ENCODE measurements around the gene MT3.
"Not testable (repeated sequence)": the region's sequence is repeated elsewhere in the genome, so short reads cannot be mapped to it uniquely, and the experiment has no call there.

MT3 gene

DNA sequence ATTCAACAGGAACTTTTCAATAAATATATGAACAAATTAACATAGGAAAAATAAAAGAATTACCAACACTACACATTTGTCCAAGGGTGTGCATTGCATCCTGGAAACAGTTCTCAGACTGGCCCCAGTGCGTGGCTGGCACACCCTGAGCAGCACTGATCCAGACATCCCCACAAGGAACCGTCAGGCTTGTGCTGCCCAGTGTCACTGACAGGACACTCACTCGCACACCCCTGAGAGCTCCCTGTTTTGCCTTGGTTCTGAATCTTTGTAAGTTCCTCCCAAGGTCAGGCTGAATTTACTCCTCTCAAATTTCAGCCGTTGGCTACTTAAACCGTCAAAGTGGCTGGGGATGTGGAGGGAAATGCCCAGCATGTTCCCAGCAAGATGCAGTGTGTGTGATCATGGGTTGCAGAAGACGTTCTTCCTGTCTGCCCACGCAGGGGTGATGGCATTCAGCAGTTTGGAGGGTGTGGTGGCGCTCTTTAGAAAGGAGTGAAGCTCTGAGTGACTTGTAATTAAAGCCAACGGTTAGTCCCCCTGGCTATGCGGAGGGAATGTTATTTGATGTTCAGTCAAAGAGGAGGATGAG lies 20.8 kb downstream of the MT3 start:
- DNase-seq (ENCODE audit: low read depth, low spot score), result no peak

DNA sequence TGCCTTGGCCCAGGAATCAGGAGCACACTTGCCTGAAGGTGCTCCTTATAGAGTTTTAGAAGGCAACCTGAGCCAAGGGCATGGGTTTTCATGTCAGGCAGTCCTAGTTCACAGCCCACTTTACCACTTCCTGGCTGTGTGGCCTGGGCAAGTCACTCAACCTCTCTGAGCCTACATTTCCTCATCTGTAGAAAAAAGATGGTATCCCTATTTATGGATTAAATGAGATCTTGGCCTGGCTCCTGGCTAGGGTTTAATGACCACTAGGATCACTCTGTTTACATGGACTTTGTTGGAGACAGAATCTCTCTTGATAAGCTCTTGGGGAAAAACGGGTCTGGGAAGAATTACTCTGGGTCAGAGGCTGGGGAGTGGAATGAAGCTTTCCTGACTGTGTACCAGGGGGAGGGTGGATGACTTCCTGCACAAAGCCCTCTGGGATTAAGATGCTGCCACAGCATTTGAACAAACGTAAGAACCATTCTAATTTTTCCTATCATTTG lies 21.3 kb downstream of the MT3 start:
- DNase-seq (ENCODE audit: low read depth, low spot score), result no peak

DNA sequence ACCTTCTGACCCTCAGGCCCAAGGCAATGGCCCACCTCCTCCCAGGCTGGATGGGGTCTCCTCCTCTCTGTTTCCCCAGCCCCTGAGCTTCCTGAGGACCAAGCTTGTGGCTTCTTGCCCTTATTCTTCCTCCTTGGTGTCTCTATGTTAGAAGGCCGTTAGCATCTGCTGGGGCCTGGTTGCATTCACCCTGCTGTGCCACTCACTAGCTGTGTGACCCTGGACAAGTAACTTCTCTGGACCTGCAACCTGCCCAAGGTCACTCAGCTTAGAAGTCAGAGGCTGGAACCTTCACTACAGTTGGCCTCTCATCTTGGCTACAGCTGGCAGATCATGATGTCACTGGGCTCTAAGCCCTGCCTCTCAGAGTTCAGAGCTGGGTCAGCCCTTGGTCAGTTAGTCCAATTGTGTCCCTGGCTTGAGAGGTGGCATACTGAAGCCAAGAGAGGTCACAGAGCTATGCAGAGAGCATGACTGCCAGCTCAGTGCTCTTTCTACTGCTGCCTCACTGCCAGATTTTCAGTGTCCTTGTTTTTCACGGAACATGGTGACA lies 22.0 kb downstream of the MT3 start:
- no peak for DNase-seq (ENCODE audit: low read depth, low spot score)

DNA sequence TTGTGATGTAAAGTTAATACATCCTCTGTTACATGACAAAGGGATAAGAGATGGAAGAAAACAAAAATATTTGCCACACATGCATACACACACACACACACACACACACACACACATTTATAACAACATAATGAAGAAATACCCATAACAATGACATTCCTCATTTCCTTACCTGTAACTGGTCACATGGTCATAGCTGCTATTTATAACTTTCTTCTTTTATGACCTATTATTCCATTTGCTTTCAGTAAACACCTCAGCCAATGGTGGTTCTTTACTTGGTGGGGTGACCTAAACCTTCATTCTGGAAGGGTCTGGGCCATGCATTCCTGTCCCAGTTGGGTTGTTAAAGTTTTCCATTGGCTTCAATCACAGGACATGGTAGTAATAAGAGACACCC lies 24.4 kb downstream of the MT3 start:
- no peak for DNase-seq (ENCODE audit: low read depth, low spot score)

DNA sequence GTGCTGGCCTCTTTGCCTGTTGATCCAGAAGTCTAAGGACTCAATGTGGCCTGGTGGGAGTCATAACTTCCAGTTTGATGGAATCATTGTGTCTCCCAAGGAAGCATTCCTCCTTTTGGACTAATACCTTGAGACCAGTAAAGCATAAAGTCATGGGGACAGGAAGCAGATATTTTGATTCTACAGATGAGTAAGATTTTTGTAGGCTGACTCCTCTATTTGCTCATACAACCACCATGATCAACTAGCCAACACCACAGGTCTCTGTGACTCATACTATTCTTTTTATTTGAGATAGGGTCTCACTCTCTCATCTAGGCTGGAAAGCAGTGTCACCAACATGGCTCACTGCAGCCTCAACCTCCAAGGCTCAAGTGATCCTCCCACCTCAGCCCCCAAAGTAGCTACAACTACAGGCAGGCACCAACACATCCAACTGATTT lies 25.2 kb downstream of the MT3 start:
- DNase-seq (ENCODE audit: low read depth, low spot score), result no peak

DNA sequence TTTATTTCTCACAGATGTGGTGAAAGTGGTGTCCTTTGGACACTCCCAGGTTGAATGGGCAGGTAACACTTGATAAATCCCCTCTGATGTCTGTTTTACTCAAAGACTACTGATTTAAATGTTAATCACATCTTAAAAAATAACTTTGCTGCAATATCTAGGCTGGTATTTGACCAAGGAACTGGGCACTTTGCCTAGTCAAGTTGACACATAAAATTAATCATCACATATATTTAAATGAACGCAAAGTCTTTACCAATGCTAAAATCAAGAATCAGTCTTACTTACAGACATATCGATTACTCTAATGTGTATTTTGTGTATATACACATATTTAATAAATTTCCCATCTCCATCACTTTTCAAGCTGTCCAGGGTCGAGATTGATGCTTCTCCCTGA lies 26.0 kb downstream of the MT3 start:
- no peak for DNase-seq (ENCODE audit: low read depth, low spot score)

DNA sequence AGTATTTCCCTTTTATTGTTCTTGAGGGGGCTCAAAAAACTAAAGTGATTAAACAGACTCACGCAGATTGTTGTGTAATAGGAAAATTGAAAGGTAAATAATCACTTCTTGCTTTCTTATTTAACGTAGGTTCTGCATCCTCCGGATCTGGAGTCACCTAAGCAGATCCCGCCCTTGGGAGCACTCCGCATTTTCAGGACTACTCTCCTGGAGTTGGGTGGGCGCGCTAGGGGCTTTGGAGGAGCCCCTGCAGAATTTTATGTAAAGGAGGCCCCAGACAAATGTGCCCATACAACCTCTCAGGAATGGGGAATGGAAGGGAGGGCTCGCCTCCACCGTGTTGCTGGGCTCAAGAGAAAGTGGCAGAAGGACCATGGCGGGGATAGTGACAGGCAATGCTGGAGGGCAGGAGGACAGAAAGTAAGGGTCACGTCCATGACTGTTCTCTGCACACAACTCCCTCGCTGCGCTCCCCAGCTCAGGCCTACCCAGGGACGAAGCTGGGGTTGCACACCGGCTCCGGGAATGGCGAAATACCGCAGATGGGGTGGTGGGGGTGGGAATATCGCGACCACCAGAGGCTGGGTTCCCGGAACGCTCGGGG lies 27.4 kb downstream of the MT3 start:
- no peak for DNase-seq (ENCODE audit: low read depth, low spot score)

DNA sequence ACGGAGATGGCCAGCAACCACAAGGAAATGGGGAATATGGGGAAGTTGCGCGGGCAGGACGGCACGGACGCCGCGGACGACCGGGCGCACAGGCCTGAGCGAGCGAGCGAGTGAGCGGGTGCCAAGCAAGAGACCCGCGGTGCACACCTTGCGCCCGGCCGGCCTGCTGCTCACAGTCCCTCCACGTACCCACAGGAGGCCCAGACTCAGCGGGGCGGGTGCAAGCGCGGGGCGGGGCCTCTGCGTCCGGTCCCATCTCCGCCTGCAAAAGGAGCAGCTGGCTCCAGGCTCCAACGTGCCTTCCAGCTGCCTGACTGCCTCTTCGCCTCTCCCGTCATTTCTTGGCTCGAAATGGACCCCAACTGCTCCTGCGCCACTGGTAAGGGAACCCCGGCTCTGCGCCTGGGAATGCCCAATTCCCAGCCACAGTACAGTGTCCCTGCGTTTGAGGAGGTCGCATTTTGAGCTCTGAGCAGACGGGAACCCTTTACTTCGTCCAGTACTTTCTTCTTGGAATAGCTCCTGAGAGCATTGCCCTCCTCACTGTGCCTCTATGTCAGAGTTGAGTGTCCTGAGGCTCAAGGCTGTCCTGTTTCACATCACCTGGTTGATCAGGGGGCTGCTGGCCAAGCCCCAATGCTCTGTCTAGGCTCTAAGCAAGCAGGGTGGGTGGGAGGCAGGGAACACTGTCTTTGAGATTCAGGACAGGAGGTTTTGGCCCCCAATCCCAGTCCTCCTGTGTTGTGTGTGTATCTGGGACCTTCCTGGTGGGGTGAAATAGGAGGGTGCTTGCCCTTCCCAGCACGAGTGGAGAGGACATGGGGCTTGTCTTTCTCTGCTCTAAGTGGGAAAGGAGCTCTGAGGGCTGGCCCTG lies 28.1 kb downstream of the MT3 start:
- no peak for DNase-seq (ENCODE audit: low read depth, low spot score)

DNA sequence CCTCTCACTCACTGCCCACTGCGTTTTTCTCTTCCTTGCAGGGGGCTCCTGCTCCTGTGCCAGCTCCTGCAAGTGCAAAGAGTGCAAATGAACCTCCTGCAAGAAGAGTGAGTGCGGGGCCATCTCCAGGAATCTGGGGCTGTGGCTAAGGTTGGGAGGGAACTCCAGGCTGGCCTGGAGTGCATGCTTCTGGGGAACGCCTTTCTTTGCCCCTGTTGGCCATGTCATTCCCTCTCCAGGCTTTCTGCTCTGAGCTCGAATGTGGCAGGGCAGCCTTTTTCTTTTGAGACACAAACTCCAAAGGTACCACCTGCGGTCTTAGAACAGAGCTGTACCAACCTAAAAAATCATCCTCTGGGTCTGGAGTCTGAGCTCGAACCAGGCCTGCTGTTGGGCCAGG lies 28.8 kb downstream of the MT3 start:
- DNase-seq (ENCODE audit: low read depth, low spot score), result no peak

DNA sequence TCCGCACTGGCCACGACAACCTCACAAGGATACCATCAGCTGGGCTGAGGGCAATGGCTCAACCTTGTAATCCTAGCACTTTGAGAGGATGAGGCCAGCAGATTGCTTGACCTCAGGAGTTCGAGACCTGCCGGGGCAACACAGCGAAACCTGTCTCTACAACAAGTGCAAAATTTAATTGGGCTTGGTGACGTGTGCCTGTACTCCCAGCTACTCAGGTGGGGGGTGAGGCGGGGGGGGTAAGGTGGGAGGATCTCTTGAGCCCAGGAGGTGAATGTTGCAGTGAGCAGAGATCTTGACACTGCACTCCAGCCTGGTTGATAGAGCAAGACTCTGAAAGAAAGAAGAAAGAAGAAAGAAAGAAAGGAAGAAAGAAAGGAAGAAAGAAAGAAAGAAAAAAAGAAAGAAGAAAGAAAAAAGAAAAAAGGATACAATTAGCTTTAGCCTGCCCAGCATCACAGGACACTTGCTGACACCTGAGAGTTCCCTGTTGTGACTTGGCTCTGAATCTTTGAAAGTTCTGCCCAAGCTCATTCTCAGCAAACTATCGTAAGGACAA lies 31.1 kb downstream of the MT3 start:
- DNase-seq (ENCODE audit: low read depth, low spot score), result no peak

DNA sequence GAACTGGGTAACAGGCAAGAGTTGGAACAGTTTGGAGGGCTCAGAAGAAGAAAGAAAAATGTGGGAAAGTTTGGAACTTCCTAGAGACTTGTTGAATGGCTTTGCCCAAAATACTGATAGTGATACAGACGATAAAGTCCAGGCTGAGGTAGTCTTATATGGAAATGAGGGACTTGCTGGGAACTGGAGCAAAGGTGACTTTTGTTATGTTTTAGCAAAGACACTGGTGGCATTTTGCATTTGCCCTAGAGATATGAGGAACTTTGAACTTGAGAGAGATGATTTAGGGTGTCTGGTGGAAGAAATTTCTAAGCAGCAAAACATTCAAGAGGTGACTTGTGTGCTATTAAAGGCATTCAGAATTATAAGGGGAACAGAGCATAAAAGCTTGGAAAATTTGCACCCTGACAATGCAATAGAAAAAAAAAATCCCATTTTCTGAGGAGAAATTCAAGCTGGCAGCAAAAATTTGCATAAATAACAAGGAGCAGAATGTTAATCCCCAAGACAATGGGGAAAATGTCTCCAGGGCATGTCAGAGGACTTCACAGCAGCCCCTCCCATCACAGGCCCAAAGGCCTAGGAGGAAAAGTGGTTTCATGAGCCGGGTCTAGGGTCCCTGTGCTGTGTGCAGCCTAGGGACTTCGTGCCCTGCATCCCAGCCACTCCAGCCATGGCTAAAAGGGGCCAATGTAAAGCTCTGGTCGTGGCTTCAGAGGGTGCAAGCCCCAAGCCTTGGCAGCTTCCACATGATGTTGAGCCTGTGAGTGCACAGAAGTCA lies 32.5 kb downstream of the MT3 start:
- DNase-seq (ENCODE audit: low read depth, low spot score), result not testable (repeated sequence)

DNA sequence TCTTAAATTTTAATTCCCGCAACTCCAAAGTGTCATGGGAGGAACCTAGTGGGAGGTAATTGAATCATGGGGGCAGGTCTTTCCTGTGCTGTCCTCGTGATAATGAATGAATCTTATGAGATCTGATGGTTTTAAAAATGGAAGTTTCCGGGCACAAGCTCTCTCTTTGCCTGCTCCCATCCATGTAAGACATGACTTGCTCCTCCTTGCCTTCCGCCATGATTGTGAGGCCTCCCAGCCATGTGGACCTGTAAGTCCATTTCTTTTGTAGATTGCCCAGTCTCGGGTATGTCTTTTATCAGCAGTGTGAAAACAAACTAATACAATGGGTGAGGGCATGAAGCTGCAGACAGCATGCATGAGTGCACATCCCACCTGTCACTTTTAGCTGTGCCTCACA lies 33.9 kb downstream of the MT3 start:
- DNase-seq (ENCODE audit: low read depth, low spot score), result not testable (repeated sequence)

DNA sequence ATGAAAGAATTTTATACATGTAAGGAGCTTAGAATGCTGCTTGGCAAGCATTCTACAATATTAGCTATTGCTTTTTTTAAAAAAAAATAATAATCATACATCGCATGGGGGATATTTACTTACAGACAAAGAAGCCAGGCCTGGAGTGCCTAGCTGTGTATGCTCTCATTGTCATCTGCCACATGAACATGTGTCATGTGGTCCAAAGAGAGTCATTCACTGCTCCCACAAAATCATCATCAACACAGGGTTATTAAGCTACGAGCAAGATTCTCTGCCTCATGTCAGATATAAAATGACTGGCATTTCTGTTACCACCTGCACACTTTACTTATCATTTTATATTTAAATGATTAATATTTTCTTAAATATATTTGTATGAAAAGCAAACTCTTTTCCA lies 34.3 kb downstream of the MT3 start:
- DNase-seq (ENCODE audit: low read depth, low spot score), result no peak

DNA sequence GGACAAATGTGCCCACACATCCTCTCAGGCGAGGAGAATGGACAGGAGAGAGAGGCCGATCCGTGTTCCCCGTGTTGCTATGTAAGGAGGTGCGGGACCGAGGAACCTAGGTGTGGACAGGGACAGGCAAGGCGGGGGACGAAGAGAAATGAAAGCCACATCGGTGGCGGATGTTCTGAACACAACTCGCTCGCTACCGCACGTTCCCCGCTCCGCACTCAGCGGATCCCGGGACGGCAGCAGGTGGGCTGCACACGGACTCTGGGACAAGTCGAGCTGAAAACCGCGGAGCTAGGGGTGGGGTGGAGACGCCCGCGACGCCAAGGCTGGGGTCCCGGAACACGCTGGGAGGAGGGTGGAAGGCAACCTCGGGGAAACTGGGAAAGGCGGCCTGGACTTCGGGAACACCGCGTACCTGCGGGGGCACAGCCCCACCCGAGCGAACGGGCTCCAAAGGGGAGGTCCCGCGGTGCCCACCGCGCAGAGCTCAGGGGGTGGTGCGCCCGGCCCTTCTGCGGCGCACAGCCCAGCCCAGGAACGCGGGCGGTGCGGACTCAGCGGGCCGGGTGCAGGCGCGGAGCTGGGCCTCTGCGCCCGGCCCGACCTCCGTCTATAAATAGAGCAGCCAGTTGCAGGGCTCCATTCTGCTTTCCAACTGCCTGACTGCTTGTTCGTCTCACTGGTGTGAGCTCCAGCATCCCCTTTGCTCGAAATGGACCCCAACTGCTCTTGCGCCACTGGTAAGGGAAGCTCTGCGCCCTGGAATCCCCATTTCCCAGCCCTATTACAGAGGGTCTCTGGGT lies 36.0 kb downstream of the MT3 start, which contains the start of gene MT1E:
Gene MT1E, plus strand, starts transcription at position 642 of the 803 bp plus-strand sequence. Its CDS starts 71 bp downstream, at position 713.
- no peak for DNase-seq (ENCODE audit: low read depth, low spot score)

DNA sequence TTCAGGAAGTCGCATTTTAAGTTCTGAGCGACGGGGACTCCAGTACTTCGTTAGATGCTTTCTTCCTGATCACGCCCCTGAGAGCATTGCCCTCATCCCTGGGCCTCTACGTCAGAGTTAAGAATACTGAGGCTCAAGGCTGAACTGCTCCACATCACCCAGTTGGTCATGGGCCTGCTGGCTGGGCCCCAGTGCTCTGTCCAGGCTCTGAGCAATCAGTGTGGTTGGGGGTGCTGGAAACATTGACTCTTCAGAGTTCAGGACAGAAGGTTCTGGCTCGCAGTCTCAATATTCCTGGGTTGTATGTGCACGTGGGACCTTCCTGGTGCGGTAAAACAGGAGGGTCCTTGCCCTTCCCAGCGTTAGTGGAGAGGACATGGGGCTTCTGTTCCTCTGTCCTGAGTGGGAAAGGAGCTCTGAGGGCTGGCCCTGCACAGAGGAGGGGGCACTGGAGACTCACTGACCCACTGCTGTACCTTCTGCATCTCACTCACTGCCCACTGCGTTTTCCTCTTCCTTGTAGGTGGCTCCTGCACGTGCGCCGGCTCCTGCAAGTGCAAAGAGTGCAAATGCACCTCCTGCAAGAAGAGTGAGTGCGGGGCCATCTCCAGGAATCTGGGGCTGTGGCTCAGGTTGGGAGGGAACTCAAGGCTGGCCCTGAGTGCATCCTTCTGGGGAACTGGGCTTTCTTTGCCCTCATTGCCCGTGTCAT lies 36.8 kb downstream of the MT3 start:
- no peak for DNase-seq (ENCODE audit: low read depth, low spot score)

DNA sequence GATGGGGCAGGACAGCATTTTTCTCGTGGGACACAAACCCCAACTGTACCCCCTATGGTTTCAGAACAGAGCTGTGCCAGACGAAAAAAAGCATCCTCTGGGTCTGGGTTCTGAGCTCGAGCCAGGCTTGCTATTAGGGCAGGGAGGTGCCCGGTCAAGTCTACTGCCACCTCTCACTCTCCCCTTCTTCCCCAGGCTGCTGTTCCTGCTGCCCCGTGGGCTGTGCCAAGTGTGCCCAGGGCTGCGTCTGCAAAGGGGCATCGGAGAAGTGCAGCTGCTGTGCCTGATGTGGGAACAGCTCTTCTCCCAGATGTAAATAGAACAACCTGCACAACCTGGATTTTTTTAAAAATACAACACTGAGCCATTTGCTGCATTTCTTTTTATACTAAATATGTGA lies 37.4 kb downstream of the MT3 start:
- DNase-seq (ENCODE audit: low read depth, low spot score), result no peak

DNA sequence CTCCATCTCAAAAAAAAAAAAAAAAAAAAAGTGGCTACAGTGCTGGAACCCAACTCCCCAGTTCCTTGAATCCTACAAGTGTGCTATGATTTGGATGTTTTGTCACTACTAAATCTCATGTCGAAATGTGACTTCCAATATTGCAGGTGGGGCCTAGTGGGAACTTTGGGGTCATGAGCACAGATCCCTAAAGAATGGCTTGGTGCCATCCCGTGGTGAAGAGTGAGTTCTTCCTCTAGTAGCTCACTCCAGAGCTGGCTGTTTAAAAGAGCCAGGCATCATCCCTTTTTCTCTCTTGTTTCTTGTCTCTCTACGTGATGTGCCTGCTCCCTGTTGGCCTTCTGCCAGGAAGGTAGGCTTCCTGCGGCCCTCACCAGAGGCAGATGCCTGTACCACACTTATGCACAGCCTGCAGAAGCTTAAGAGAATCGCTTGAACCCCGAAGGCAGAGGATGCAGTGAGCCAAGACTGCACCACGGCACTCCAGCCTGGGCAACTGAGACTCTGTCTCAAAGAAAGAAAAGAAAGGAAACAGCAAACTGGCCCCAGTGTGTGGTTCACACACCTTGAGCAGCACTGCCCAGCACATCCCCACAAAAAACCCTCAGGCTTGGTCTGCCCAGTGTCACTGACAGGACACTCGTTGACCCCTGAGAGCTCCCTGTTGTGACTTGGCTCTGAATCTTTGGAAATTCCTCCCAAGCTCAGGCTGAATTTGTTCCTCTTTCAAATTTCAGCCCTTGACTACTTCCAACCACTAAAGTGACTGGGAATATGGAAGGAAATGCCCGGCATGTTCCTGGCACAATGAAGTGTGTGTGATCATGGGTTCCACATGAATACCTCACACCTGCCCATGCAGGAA lies 39.4 kb downstream of the MT3 start:
- no peak for DNase-seq (ENCODE audit: low read depth, low spot score)

DNA sequence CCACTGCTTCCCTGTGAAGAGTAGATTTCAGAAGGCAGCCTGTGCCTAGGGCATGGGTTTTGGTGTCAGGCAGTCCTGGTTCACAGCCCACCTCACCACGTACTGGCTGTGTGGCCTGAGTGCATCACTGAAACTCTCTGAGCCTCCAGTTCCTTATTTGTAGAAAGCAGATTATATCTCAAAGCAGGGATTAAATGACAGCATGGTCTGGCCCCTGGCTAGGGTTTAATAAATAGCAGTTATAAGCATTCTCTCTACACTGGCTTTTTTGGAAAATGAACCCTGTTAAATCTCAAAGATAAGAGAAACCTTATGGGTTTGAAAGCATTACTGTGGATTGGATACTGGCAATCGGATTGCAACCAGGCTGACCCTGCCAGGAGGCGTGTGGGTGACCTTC lies 40.2 kb downstream of the MT3 start:
- no peak for DNase-seq (ENCODE audit: low read depth, low spot score)

DNA sequence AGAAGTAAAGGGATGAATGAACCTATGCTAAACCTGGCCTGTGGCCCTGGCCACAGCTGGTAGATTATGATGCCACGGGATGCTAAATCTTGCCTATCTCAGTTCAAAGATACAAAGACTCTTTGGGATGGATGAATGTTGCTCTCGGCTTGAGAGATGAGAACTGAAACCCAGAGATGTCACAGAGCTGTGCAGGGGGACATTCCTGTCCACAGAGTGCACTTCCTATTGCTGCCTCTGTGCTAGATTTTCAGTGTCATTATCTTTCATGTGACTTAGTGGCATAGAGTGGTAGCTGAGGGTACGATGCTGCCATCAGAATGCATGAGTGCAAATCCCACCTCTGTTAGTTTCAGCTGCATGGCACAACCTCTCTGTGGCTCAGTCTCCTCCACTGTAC lies 40.8 kb downstream of the MT3 start:
- no peak for DNase-seq (ENCODE audit: low read depth, low spot score)

Measured in iPS DF 19.7 (cell line).